SK-N-SH treated with all-trans-retinoic acid at 6 μM for 48 hours (cell line): Measurements from ENCODE around the gene BCAR3.

Source experiments
- ARNTL ChIP-seq: fragments of 450-650 bp; formaldehyde crosslinking; IDR thresholded peaks from 2 replicates; pipeline ENCODE4 v1.5.0; 2020; ENCODE audit warnings: low read depth, mild to moderate bottlenecking, moderate library complexity, borderline replicate concordance
- GLIS3 ChIP-seq: fragments of 250-450 bp; sonication (Bioruptor Pico); IDR thresholded peaks from 2 replicates; pipeline ENCODE4 v1.5.0; 2020; ENCODE audit warnings: mild to moderate bottlenecking, moderate library complexity
- PPARA ChIP-seq: fragments of 250-450 bp; sonication (Bioruptor Pico); IDR thresholded peaks from 2 replicates; pipeline ENCODE4 v1.5.0; 2020; ENCODE audit warnings: mild to moderate bottlenecking, borderline replicate concordance
- RARB ChIP-seq: fragments of 250-450 bp; sonication (Bioruptor Pico); IDR thresholded peaks from 2 replicates; pipeline ENCODE4 v1.8.0; 2021; ENCODE audit warnings: mild to moderate bottlenecking, moderate library complexity
- ZFP3 ChIP-seq: fragments of 250-450 bp; sonication (Bioruptor Pico); IDR thresholded peaks from 2 replicates; pipeline ENCODE4 v1.5.0; 2020; ENCODE audit warnings: mild to moderate bottlenecking, moderate library complexity
- ZFP30 ChIP-seq: fragments of 450-650 bp; formaldehyde crosslinking; IDR thresholded peaks from 2 replicates; pipeline ENCODE4 v1.5.0; 2022; ENCODE audit warnings: mild to moderate bottlenecking, moderate library complexity
- ZNF70 ChIP-seq: fragments of 450-650 bp; formaldehyde crosslinking; IDR thresholded peaks from 2 replicates; pipeline ENCODE4 v1.5.0; 2020; ENCODE audit warnings: mild to moderate bottlenecking, moderate library complexity
- ZNF8 ChIP-seq: fragments of 450-650 bp; formaldehyde crosslinking; IDR thresholded peaks from 2 replicates; pipeline ENCODE4 v1.5.0; 2020; ENCODE audit warnings: mild to moderate bottlenecking, moderate library complexity
- TF ChIP-seq, protein P1 (sequence below): fragments of 250-450 bp; sonication (Bioruptor Pico); IDR thresholded peaks from 2 replicates; pipeline ENCODE4 v1.5.1; 2020; ENCODE audit warnings: low read depth, mild to moderate bottlenecking, moderate library complexity
- TF ChIP-seq, protein P2 (sequence below): fragments of 250-450 bp; sonication (Bioruptor Pico); IDR thresholded peaks from 2 replicates; pipeline ENCODE4 v1.8.0; 2021; ENCODE audit warnings: low read depth, mild to moderate bottlenecking, moderate library complexity, borderline replicate concordance
- TF ChIP-seq, protein P3 (sequence below): fragments of 250-450 bp; sonication (Bioruptor Pico); IDR thresholded peaks from 2 replicates; pipeline ENCODE4 v1.8.0; 2020; ENCODE audit warnings: mild to moderate bottlenecking, moderate library complexity, borderline replicate concordance

DNA sequence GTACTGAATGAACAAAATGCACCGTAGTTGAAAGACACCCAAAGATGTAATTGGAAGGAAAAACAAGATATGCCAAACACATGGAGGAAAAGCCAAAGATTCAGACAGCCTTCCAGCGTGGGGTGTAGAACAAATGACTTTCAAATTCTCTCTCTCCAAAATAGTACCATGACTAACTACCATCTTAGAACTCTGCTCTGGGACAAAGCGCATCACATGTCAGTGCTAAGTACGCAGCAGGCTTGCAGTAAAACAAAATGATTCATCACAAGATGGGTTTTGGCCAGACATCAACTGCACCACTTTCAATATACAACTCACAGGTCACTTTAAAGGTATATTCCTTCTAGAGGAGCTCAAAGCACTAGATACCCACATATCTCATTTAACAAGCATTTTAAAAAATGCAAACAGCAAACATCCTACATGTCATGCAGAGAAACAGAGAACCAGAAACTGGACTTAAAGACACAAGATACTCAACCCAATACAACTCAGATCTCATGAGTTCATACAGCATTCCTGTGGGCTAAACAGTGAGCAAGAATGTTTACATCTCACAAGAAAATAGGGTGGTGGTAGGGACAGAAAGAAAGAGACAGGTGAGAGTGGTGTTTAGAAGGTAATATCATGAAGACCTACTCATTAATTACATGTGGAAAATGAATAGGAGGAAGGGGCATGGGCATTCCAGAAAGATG lies 75.7 kb downstream of the BCAR3 start:
- TF ChIP-seq, protein P1, sequence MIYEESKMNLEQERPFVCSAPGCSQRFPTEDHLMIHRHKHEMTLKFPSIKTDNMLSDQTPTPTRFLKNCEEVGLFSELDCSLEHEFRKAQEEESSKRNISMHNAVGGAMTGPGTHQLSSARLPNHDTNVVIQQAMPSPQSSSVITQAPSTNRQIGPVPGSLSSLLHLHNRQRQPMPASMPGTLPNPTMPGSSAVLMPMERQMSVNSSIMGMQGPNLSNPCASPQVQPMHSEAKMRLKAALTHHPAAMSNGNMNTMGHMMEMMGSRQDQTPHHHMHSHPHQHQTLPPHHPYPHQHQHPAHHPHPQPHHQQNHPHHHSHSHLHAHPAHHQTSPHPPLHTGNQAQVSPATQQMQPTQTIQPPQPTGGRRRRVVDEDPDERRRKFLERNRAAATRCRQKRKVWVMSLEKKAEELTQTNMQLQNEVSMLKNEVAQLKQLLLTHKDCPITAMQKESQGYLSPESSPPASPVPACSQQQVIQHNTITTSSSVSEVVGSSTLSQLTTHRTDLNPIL (CRISPR knock-in tag) = no peak
- no peak for TF ChIP-seq ZFP30 (CRISPR knock-in tag)
- no peak for TF ChIP-seq PPARA (CRISPR knock-in tag)
- no peak for TF ChIP-seq GLIS3 (CRISPR knock-in tag)
- TF ChIP-seq ARNTL (CRISPR knock-in tag) = no peak
- TF ChIP-seq, protein P2, sequence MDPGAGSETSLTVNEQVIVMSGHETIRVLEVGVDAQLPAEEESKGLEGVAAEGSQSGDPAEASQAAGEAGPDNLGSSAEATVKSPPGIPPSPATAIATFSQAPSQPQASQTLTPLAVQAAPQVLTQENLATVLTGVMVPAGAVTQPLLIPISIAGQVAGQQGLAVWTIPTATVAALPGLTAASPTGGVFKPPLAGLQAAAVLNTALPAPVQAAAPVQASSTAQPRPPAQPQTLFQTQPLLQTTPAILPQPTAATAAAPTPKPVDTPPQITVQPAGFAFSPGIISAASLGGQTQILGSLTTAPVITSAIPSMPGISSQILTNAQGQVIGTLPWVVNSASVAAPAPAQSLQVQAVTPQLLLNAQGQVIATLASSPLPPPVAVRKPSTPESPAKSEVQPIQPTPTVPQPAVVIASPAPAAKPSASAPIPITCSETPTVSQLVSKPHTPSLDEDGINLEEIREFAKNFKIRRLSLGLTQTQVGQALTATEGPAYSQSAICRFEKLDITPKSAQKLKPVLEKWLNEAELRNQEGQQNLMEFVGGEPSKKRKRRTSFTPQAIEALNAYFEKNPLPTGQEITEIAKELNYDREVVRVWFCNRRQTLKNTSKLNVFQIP (CRISPR knock-in tag) = no peak
- TF ChIP-seq, protein P3, sequence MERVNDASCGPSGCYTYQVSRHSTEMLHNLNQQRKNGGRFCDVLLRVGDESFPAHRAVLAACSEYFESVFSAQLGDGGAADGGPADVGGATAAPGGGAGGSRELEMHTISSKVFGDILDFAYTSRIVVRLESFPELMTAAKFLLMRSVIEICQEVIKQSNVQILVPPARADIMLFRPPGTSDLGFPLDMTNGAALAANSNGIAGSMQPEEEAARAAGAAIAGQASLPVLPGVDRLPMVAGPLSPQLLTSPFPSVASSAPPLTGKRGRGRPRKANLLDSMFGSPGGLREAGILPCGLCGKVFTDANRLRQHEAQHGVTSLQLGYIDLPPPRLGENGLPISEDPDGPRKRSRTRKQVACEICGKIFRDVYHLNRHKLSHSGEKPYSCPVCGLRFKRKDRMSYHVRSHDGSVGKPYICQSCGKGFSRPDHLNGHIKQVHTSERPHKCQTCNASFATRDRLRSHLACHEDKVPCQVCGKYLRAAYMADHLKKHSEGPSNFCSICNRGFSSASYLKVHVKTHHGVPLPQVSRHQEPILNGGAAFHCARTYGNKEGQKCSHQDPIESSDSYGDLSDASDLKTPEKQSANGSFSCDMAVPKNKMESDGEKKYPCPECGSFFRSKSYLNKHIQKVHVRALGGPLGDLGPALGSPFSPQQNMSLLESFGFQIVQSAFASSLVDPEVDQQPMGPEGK (CRISPR knock-in tag) = no peak
- TF ChIP-seq RARB (CRISPR knock-in tag) = no peak
- no peak for TF ChIP-seq ZFP3 (CRISPR knock-in tag)
- TF ChIP-seq ZNF8 (CRISPR knock-in tag) = no peak
- TF ChIP-seq ZNF70 (CRISPR knock-in tag) = no peak
